Vagina (tissue), 2 donors: ENCODE results near the gene NUFIP1.

Experiments
- POLR2A ChIP-seq, 2 donors: fragments of 450-650 bp; IDR thresholded peaks; one replicate each; pipeline ENCODE4 v1.6.1; 2017; ENCODE audit warnings: antibody characterized with exemption in 2 of 2, mild to moderate bottlenecking in 2 of 2, moderate library complexity in 2 of 2
- POLR2AphosphoS5 ChIP-seq, 2 donors: sonication (generic); formaldehyde crosslinking; IDR thresholded peaks; one replicate each; pipeline ENCODE4 v1.9.0; 2017; ENCODE audit warnings: antibody characterized with exemption in 2 of 2, mild to moderate bottlenecking in 2 of 2, low read depth in 1 of 2; ENCODE audit not compliant: insufficient read depth in 1 of 2
- TF ChIP-seq, protein P1 (sequence below), 3 experiments: fragments of 450-650 bp in 2 of 3; fragments of 200-600 bp in 1 of 3; sonication (generic) in 1 of 3; IDR thresholded peaks; one replicate each; pipeline ENCODE4 v1.5.1; 2017 to 2019; ENCODE audit warnings: antibody characterized with exemption in 3 of 3, mild to moderate bottlenecking in 2 of 3, moderate library complexity in 2 of 3

- TF ChIP-seq, protein P1, sequence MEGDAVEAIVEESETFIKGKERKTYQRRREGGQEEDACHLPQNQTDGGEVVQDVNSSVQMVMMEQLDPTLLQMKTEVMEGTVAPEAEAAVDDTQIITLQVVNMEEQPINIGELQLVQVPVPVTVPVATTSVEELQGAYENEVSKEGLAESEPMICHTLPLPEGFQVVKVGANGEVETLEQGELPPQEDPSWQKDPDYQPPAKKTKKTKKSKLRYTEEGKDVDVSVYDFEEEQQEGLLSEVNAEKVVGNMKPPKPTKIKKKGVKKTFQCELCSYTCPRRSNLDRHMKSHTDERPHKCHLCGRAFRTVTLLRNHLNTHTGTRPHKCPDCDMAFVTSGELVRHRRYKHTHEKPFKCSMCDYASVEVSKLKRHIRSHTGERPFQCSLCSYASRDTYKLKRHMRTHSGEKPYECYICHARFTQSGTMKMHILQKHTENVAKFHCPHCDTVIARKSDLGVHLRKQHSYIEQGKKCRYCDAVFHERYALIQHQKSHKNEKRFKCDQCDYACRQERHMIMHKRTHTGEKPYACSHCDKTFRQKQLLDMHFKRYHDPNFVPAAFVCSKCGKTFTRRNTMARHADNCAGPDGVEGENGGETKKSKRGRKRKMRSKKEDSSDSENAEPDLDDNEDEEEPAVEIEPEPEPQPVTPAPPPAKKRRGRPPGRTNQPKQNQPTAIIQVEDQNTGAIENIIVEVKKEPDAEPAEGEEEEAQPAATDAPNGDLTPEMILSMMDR (IDR thresholded peaks at IDR 0.05) = no peak
- TF ChIP-seq POLR2AphosphoS5 (IDR thresholded peaks at IDR 0.05; ENCODE audit: insufficient read depth in 1 of 2, low read depth in 1 of 2) = peak in 1 of 2 donors; percentile 85
- TF ChIP-seq POLR2A (IDR thresholded peaks at IDR 0.05) = no peak
Observed at GRCh38 chr13:44932850-44933251, 56.4 kb downstream of the NUFIP1 start.
